NCI-H187 treated with DMSO at 0.1 percent for 48 hours (cell line): Measurements from ENCODE around the gene RELCH.

Experiments
- DNase-seq: peaks from one replicate; lab custom pipeline; 2025; lab: John Stamatoyannopoulos, UW

The RELCH gene

DNA sequence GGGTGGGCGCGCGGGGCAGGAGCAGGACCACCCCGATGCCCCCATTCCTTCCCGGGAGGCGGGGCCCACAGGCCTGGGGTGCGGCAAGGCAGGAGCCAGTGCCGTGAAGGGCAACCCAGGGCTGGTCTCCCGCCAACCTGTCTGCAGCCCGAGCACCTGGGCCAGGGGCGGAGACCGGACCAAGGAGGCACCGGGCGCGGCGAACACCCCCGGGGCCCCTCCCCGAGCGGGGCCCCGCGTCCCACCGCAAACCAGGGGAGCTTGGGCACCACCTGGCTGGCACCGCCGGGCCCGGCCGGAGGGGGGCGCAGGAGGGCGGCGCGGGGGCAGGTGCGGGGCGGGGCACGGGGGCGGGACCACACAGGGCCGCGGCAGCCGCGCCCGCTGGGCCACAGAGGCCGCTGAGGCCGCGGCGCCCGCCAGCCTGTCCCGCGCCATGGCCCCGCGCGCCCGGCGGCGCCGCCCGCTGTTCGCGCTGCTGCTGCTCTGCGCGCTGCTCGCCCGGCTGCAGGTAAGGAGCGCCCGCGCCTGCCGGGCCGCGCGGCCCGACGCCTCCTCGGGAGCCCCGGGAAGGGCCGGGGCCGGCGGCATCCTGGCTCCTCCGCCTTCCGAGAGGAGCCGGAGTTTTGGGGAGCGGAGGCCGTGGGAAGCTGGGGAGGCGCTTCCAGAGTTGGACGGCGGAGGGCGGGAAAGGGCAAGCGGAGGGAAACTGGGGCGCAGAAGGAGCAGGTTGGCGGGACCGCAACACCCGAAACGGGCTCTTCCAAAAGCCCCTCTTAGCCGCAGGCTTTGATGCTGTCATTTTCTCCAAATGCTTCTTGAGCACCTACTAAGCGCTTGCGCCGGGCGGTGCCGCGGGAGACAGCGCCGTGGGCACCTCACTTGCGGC is 138.1 kb downstream of the RELCH start, which contains the start of gene TNFRSF11A:
TSS of gene TNFRSF11A (plus strand) at position 394 of the 889 bp plus-strand sequence. CDS start at position 437, 43 bp downstream.
- DNase-seq, result no peak

DNA sequence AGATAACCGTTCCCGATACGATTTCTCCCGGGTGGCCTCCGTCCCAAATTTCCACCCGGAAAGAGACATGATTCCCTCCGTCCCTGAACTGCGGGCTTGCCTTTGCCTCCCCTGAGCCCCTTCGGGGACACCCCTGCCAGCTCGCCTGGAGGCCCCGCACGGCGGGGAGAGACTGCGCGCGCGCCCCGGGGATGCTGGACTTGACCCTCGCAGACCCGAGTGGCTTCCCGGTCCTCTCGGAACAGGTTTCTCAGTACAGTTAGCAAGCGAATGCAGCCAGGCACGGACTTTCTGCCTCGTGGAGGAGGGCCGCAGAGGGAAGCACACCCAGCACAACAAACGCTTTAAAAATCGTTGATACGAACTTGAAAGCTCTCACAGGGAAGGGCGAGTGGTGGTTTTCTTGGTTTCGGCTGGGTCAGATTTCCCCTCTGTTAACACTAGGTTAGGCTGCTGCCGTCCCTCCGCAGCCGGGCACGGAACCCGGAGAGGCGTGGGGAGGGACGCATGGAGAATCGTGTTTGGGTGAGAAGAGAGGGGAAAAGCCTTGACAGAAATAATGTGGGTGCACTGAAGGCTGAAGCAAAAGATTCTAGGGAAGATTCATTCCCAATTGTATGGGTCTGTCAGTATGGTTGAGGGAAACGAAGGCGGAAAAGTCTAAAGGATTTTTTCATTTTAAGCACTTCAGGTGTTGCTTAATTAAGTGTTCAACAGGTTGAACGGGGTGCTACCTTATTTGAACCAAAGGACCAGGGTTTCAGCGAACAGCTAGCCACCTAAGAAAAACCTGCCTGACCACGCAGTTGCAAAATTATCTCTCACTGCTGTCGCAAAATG is 139.0 kb downstream of the RELCH start:
- DNase-seq, result no peak

DNA sequence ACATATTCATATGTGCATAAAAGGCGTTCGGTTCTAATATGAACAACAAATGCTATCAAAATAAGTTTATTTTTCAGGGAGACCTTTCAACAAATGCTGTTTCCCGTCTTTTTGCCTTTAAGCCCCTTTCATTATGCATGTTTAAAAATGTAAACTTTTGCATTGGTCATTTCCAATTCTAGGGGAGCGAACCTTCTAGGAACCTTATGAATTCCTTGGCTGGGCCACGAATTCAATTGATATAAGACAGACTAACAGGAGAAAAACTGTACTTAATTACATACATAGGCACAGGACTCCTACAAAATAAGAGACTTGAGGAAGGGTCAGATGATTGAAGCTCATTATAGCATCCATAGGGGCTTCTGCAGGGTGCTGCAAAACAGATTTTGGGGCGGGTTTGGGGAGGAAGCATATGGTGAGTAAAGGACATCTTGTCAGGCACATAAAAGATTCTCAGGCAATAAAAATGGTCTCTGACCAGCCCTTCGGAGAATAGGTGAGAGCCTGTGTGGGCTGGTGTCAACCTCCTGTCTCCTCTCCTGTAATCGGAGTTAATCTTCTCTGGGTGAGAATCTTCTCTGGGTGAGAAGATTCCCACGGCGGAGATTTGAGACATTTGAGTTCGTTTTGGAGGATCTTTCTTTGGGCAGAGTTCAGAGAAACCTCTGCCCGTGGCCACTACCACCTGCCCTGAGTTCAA is 139.7 kb downstream of the RELCH start:
- DNase-seq, result no peak

DNA sequence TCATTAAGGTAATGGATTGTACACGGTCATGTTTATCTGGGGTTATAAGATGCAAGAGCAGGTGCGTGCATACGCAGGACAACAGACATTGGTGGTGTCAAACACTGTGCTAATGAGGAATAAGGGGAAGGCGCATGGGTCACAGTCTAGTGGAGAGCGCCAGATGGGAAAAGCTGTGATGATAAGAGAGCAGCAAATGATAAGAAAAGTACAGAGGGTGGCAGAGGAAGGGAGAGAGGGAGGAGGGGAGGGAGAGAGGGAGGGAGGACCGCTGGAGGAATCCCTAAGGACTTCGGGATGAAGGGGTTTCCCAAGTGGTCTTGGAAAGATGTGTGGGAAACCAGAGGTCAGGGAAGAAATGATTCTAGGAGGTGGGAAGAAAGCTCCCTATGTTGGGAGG is 140.9 kb downstream of the RELCH start:
- no peak for DNase-seq

DNA sequence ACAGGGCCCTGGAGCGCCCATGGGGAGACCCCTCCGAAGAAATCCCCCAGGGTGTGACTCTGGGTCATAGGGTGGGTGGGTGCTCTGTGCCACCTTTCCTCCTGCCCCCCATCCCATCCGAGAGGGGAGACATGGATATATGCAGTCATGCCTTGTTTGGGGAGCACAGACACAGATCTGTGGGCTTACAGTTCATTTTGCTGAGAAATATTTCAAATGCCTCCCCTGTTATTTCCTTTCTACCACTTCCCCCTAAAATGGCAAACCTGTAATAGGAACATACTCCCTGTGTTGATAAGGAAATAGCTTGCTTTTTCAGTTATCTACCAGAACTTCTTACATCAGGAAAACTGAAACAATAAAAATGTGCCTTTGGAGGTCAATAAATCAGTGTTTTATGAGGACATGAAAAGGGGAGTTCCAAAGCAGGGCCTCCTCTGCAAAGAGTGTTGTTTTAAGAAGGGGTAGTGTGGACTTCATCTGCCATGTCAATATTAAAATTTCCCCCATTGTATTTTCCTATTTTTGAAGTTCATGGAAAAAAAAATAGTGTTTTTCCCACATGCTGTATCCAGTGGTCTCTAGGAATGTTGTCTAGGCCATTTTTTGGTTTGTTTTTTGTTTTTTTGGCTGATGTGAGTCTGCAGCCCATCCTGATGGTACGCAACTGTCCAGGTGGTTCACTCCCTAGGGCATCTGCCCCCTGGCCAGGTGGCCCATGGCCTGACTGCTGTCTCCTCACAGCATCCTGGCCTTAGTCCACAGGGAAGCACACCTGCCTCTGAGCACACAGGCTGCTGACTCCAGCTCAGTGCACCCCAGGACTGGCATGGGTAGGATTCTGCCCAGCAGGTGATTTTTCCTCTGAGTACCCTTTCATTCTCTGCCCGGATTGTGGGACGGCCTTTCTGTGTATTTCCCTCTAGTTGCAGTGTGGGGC is 141.8 kb downstream of the RELCH start:
- no peak for DNase-seq

DNA sequence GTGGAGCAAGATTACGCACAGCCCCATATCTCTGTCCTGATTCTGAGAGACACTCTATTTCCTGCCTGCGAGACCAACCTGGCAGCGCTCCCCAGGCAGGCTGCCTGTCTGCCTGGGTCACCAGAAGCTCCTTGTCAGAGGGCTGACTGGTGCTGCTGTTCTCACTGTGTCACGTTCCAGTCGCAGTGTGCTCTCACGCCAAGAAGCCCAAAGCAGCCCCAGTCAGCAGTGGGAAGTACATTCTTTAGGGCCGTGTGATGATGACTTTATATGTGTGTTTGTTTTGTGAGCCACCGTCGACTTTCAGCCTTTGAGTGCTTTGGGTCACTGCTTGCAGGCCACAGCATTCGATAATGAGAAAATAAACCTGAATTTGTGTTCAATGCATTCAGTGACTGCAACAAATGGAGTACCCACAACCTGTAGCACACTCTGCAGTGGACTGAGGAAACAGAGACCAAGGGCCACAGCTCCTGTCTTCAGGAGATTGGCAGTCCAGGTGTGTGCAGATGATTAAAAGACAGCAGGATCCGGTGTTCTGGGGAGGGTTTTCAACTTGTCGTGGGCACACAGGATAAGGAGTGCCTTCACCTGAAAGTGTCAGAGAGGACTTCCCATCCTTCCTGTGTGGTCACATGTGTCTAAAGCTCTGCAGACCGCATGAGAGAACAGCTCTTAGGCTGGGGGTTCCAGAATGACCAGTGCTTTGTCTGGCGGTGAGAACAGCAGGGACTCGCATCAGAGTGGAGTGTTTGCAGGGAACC is 142.8 kb downstream of the RELCH start:
- DNase-seq, result no peak

DNA sequence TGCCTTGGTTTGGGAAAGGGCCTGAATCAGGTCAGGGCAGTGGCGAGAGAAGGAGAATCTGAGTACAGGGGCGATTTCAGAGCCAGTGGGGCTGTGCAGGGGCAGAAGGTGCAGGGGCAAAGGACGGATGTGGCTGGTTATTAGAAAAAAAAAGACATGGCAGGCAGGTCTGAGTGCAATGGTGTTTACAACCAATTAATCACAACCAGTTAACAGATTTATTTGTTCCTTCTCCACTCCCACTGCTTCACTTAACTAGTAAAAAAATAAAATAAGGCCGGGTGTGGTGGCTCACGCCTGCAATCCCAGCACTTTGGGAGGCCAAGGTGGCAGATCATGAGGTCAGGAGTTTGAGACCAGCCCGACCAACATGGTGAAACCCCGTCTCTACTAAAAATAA is 143.6 kb downstream of the RELCH start:
- DNase-seq, result no peak

DNA sequence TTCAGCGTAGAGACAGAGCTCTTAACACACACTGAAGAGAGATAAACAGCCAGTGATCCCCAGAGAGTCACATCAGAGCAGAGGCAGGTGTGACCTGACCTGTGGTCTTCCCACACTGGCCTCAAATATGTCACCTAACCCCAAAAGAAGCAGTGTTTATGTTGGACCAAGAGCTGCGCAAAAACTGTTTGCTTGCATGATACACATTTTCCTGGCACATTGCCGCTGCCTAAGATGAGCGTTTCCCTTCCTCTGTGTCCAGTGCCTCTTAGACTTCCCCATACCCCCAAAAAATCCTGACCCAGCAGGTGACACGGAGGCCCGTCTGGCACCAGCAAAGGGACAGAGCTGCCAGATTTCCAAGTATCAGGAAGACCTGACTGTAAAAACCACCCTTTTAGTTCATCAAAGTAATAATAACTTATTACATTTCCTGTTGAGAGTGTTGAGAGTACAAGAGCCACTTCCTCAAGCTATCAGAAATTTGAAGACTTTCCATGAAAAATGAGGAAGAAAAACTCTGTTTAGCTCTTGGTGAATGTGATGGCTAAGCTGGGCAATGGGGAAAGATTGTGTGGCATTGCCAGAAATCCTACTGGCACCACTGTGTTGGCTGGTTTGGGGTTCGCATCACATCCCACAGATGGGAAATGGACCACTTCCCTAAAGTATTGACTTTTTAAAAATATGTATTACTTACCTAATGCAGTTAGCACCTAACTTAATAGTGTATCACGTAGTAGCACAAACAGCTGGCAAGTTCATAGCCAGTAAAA is 144.7 kb downstream of the RELCH start:
- DNase-seq, result no peak

DNA sequence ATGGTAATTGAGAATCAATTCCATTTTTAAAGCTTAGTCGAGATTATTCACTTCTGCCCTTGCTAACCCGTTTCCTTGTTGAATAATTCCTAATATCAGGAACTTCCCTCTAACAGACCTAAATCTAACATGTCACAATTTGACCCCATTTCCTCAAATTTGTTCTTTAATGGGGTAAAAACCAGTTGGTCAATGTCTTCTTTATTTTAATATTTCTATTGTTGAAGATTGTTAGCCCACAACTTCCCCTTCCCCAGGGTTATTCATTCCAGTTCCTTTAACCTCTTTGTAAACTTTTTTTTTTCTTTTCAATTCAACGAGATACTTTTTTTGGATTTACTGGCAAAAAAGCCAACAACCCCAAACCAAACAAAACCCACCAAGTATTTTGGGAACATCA is 145.4 kb downstream of the RELCH start:
- DNase-seq, result no peak

DNA sequence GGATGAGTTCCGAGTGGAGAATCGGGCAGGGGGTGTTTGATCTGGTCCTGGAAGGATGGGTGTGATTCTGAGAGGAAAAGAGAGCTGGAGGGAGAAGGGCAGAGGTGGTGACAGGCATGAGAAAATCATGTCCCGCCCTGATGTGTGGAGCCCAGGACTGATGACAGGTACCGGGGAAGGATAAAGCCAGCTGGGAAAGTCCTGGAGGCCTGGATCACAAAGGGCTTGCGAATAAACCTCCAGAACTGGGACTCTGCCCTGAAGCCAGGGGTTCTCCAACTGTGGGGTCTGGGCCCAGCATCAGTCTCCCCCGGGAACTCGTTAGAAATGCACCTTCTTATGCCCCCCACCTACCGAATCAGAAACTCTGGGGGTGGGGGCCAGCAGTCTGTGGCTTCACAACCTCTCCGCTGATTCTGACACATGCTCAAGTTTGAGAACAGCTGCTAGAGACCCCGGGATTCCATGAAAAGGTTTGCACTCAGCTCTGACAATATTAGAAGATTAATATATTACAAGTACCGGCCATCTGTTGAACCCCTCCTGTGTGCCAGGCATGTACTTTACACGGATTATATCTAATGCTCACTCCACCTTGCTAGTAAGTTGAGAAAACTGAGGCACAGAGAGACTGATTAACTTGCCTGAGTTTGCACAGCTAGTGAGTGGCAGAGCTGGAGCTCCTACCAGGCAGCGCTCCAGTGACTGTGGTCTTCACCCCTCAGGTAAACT is 146.1 kb downstream of the RELCH start:
- DNase-seq, result no peak

DNA sequence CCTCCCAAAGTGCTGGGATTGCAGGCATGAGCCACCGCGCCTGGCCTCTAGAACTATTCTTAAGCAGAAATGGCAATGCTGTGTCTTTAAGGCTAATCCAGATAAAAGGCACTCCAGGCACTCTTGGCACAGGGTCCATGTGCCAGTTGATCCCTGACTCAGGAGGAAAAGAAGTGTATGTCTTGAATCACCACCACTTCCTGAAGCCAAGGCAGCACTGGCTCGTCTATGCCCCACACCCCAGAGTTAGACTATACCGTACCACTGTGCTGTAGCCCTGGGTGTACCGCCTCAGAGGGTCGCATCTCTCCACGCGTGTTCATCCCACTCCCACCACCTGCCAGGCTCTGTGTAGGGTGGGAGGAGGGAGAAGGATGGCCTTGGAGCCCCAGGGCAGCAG is 147.1 kb downstream of the RELCH start:
- no peak for DNase-seq

DNA sequence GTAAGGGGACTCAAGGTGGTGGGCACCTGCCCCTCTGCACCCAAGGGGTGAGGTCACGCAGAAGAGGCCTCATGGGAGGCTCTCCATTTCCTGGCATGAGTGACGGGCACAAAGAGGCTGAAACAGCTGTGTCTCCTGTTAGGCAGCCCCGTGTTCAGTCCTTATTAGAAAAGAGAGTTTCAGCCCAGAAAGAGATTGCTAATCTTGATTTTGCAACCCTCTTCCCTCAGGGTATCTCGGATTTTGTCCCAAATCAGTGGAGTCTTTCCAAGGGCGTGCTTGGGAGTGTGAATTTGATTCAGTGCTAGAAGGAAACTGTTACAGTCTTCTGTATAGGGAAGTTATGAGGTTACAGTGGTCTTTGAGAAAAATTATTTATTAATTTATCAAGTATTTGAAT is 148.4 kb downstream of the RELCH start:
- DNase-seq, result no peak

DNA sequence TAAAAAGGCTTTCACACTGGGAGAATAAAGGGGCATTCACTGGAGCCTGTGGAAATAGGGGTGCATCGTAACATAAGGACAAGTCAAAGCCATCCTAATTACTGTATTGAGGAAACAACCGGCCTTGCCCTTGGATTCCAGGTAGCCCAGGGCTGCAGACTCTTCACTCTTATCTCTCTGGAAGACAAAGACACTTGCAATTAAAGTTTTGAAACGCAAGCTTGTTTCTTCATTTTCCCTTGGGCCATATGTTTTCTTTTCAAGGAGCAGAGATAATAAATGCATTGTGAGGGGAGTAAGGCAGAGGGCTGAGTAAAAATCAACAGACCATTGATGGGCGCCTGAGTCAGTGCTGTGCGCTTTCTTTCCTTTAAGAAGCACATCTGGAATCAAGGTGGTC is 149.6 kb downstream of the RELCH start:
- DNase-seq, result no peak

DNA sequence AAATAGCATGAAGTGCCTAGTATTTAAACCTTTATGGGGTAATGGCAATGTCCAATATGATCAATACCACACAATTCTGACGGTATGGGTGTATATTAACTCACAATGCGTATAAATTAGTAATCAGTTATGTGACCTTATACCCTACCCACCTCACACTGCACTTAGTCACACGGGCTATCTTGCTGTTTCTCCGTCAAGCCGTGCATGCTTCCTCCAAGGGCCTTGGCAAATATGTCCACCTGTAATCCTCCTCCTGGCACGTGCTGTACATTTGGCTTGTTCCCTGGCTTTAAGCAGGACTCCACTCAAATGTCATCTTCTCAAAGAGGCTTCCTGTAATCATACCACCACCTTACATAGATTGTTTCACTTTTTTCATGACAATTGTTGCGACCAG is 150.3 kb downstream of the RELCH start:
- no peak for DNase-seq

DNA sequence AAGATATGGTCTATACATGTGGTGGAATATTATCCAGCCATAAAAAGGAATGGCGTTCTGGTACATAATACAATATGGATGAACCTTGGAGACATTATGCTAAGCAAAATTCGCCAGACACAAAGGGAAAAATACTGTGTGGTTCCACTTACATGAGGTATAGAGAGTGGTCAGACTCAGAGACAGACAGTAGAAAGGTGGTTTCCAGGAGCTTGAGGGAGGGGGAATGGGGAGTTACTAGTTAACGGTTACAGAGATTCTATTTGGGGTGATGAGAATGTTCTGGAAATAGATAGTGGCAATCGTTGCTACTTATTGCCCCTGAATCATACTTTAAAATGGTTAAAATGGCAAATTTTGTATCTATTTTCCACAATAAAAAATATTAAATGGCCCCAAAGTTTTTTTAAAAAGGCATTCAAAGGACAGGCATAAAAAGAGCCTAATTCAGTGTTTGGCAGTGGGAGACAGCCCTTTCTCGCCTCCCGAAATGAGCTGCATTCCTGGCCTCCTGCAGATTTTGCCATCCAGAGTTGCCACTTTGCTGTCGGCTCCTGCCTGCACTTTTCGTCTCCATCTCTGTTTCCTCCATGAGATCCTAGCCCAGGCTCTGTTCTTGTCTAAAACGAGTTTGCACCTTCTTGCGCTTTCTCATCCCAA is 151.5 kb downstream of the RELCH start:
- DNase-seq, result no peak

DNA sequence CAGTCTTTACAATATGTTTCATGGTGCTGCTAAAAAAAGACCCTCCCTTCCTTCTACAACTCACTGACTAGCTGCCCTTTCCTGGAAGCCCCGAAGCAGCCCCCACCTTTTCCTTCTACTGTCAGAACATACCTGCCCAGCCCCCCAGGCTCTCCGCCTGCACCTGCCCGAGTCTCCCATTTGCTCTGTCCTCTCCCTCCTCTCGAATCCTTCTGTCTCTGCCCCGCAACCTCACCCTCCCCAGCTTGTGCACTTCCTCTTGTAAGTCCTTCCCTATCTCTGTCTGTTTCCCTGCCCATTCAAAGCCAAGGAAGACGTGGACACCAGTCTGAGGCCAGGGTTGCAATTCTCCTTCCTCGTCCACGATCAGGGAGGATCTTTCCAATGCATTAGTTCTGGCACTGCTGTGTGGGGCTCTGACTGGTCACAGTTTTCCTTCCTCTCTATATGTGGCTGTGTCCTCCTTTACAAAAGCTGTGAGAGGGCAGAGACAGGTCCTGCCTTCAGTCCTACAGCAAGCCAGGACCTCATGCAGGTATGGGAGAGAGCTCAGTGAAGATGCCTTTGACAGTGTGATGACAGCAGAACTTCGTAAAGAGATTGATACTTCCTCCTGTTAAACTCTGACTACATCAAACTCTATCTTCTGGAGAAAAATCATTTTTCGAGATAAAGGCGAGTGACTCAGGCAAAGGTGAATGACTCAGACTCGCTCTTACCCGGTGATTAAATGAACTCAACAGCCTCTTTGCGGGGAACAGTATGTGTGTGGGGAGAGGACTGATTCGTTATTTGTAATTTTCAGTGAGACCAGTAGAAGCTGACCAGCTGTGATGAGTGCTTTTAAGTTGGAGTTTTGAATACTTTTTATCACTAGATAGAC is 152.3 kb downstream of the RELCH start:
- no peak for DNase-seq

DNA sequence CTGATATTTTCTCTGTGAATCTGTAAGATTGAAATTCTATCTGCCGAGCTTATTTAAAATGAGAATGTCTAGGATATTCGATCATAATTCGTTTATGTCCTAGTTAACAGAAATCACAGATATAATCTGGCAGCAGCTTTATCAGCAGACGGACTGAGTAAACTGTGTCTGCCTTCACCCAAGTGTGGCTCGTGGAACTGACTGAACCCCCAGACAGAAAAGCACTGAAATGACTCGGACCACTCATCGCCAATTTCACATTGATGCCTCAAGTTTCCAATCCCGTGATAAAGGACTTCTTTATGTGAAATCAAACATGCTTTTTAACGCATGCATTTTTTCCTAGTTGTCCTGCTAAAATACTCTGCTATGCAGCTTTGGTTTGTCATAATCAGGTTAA is 153.9 kb downstream of the RELCH start:
- DNase-seq, result no peak

DNA sequence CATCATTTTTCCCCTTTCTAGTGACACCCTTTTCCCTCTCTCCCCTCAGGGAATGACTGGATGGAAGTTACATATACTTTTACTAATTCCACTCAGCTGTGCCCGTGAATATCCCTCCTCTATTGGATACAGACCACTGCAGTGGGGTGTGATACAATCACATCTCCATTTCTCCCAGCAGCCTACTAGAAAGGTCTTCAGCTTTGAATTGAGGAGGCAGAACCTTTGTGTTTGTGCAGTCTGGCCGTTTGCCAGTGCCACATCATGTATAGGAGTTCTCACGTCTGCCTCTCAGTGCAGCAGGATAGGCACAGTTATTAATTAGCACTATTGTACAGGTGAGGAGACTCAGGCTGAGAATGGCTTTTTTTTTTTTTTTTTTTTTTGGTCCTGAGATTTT is 154.4 kb downstream of the RELCH start:
- no peak for DNase-seq
